SK-N-SH (cell line): ENCODE data around the gene ASIC3. TPM values are rescaled to one million over a fixed set of nuclear protein-coding genes. Genes with fewer than 3 reads are reported as not detected.
A peak's percentile ranks its signal among the peaks of the same experiment; 100 is the strongest.

Experiments used
- CTCF ChIA-PET: fragments of 300-600, 350-600 bp; formaldehyde crosslinking; extraction: SDS; loops from one replicate; lab custom pipeline; 2021; lab: Yijun Ruan, JAX
- POLR2A ChIA-PET: fragments of 350-600 bp; sonication (Branson Sonifier 250); formaldehyde crosslinking; extraction: SDS; loops from one replicate; lab custom pipeline; 2020; ENCODE audit warnings: antibody characterized with exemption, inconsistent platforms; lab: Yijun Ruan, JAX
- DNase-seq: peaks from one replicate; pipeline ENCODE4 v3.0.0; 2012
- H2AFZ ChIP-seq: fragments of 200-600 bp; sonication (generic); 2 replicates; pipeline ENCODE4 v1.8.1; 2016; ENCODE audit warnings: antibody characterized with exemption, mild to moderate bottlenecking, low read depth
- H3F3A ChIP-seq: fragments of 200-600 bp; sonication (generic); replicated peaks from 2 replicates; pipeline ENCODE3; 2016; ENCODE audit warnings: antibody characterized with exemption, mild to moderate bottlenecking; ENCODE audit not compliant: insufficient read depth
- H3K27ac ChIP-seq, 2 experiments: fragments of 200-500 bp in 1 of 2; fragments of 200-600 bp in 1 of 2; sonication (Bioruptor generic) in 1 of 2; sonication (generic), shearing (Covaris generic) in 1 of 2; 2 replicates each; pipeline versions ENCODE4 v1.5.1 to v1.6.1; 2014 to 2016; ENCODE audit warnings: low read depth in 2 of 2, inconsistent platforms in 1 of 2, low read length in 1 of 2, mild to moderate bottlenecking in 1 of 2, mixed read lengths in 1 of 2
- H3K27me3 ChIP-seq: fragments of 200-600 bp; sonication (generic), shearing (Covaris generic); 2 replicates; pipeline ENCODE4 v1.6.1; 2016; ENCODE audit warnings: mixed run types; ENCODE audit not compliant: insufficient read depth
- H3K36me3 ChIP-seq, 2 experiments: fragments of 200-500 bp in 1 of 2; fragments of 200-600 bp in 1 of 2; sonication (Bioruptor generic) in 1 of 2; sonication (generic) in 1 of 2; replicated peaks in 1 of 2; 2 replicates each; pipeline versions ENCODE3 to v1.5.1; 2014 to 2016; ENCODE audit warnings: low read length in 1 of 2, mild to moderate bottlenecking in 1 of 2; ENCODE audit not compliant: insufficient read depth in 2 of 2, control insufficient read depth in 1 of 2
- H3K4me1 ChIP-seq, 2 experiments: fragments of 200-500 bp in 1 of 2; fragments of 200-600 bp in 1 of 2; sonication (Bioruptor generic) in 1 of 2; sonication (generic), shearing (Covaris generic) in 1 of 2; 2 replicates each; pipeline versions ENCODE4 v1.5.1 to v1.6.1; 2014 to 2016; ENCODE audit warnings: low read depth in 1 of 2, low read length in 1 of 2, mixed run types in 1 of 2; ENCODE audit not compliant: insufficient read depth in 2 of 2, control insufficient read depth in 1 of 2
- H3K4me2 ChIP-seq: fragments of 200-600 bp; sonication (generic), shearing (Covaris generic); 2 replicates; pipeline ENCODE4 v1.6.1; 2017; ENCODE audit warnings: mixed run types
- H3K4me3 ChIP-seq, 2 experiments: fragments of 200-500 bp in 1 of 2; fragments of 200-600 bp in 1 of 2; sonication (Bioruptor generic) in 1 of 2; sonication (generic), shearing (Covaris generic) in 1 of 2; 2 replicates each; pipeline versions ENCODE4 v1.5.1 to v1.8.1; 2014 to 2016; ENCODE audit warnings: low read depth in 2 of 2, inconsistent platforms in 1 of 2, low read length in 1 of 2, mild to moderate bottlenecking in 1 of 2, mixed read lengths in 1 of 2, moderate library complexity in 1 of 2
- H3K79me2 ChIP-seq: fragments of 200-600 bp; sonication (generic); 2 replicates; pipeline ENCODE4 v1.8.1; 2017; ENCODE audit warnings: mild to moderate bottlenecking; ENCODE audit not compliant: insufficient read depth
- H3K9ac ChIP-seq: fragments of 200-600 bp; sonication (generic); 2 replicates; pipeline ENCODE4 v1.6.1; 2017; ENCODE audit warnings: mixed run types
- H3K9me2 ChIP-seq: fragments of 200-600 bp; sonication (generic); 2 replicates; pipeline ENCODE4 v1.6.1; 2017; ENCODE audit warnings: mixed run types
- H3K9me3 ChIP-seq: fragments of 200-600 bp; sonication (generic); 2 replicates; pipeline ENCODE4 v1.6.1; 2017; ENCODE audit warnings: mixed run types, mild to moderate bottlenecking, moderate library complexity
- H4K20me1 ChIP-seq: fragments of 200-600 bp; sonication (generic); 2 replicates; pipeline ENCODE4 v1.6.1; 2017; ENCODE audit warnings: mild to moderate bottlenecking, mixed run types; ENCODE audit not compliant: insufficient read depth
- EP300 ChIP-seq, 2 experiments: IDR thresholded peaks; 2 replicates each; pipeline versions ENCODE4 v1.4.0 to v1.6.1; 2012; ENCODE audit warnings: borderline replicate concordance in 1 of 2, low read depth in 1 of 2, low read length in 1 of 2
- EZH2phosphoT487 ChIP-seq: fragments of 200-600 bp; sonication (generic); IDR thresholded peaks from 2 replicates; pipeline ENCODE4 v1.6.1; 2017; ENCODE audit warnings: low read depth, mixed run types, mild to moderate bottlenecking, antibody characterized with exemption, moderate library complexity, borderline replicate concordance
- FOXJ3 ChIP-seq: sonication (generic); formaldehyde crosslinking; IDR thresholded peaks from 2 replicates; pipeline ENCODE4 v1.5.1; 2020; ENCODE audit warnings: mild to moderate bottlenecking, missing genetic modification reagents
- FOXM1 ChIP-seq: IDR thresholded peaks from 2 replicates; pipeline ENCODE4 v1.4.0; 2012; ENCODE audit warnings: low read depth, mild to moderate bottlenecking
- GATA2 ChIP-seq: sonication (generic); formaldehyde crosslinking; IDR thresholded peaks from 2 replicates; pipeline ENCODE4 v1.5.0; 2020; ENCODE audit warnings: mild to moderate bottlenecking, missing genetic modification reagents
- MXI1 ChIP-seq: IDR thresholded peaks from 2 replicates; pipeline ENCODE4 v1.6.1; 2012; ENCODE audit warnings: mild to moderate bottlenecking, low read depth, low read length, improper control_type of control experiment
- NRF1 ChIP-seq: IDR thresholded peaks from 2 replicates; pipeline ENCODE4 v1.6.1; 2012; ENCODE audit warnings: low read depth, mild to moderate bottlenecking, low read length
- RFX5 ChIP-seq: IDR thresholded peaks from 2 replicates; pipeline ENCODE4 v1.6.1; 2012; ENCODE audit warnings: mild to moderate bottlenecking, improper control_type of control experiment, low read length
- USF2 ChIP-seq: fragments of 150-350 bp; IDR thresholded peaks from 2 replicates; pipeline ENCODE4 v1.6.1; 2017; ENCODE audit warnings: antibody characterized with exemption, low read length, low read depth, borderline replicate concordance
- WGBS: methylation state at CpG from one replicate; pipeline ENCODE4 v1.1.6; 2017; ENCODE audit warnings: low lambda C conversion rate; 5-methylcytosine and 5-hydroxymethylcytosine counted together
- polyA plus RNA-seq, 3 experiments: library from polyadenylated mRNA; depleted of rRNA; stranded (reverse); fragments of >200 nt; gene quantifications; 2 replicates each; pipeline ENCODE4 v1.2.3, GENCODE V29; 2012
- TF ChIP-seq, protein P1 (sequence below): IDR thresholded peaks from 2 replicates; pipeline ENCODE4 v1.4.0; 2012; ENCODE audit warnings: low read depth, borderline replicate concordance
- TF ChIP-seq, protein P2 (sequence below): fragments of 200-600 bp; sonication (generic); IDR thresholded peaks from 2 replicates; pipeline ENCODE4 v1.6.1; 2017; ENCODE audit warnings: antibody characterized with exemption, mild to moderate bottlenecking, moderate library complexity

The ASIC3 gene
- polyA plus RNA-seq, 1 of the 3 experiments (the other 2 are of a cell fraction) = 4.5 TPM

DNA sequence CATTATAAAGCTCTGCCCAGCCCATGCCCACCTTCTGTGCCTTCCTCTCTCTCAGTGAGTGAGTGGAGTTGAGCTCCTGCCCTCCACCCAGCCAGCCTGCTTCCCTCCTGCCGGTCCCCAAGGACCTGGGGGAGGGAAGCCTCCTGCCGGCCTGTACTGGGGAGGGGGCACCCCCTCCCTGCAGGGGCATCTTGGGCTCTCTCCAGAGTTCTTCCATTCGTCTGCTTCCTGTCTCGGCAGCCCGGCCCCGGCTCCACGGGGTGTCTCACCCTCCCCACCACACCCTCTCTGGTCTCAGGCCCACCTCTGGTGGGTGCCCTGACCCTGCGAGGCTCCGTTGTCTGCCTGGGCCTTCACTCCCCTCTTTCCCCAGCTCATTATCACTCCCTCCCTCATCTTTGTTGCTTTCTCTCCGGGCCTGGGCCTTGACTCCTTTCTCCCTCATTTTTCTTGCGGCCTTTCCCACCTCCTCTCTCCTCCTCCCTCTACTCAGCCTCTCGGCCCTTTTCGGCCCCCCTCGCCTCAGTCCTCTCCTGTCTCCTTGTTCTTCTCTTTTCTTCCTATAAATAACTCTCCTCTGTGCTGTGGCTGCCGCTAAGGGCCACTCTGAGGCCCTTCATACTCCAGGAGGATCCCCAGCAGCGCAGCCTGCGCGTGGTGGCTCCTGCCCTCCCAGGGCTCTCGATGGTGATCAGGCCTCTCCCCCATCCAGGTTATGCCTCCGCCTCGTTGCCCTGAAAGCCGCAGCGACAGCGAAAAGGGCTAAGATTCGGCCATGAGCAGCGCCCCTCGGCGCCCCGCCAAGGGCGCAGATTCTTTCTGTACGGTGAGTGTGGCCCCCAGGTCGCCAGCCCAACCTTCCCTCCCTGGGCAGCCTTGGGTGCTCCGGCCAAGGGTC is 13.1 kb downstream of the ASIC3 start:
- H3K4me3 ChIP-seq = peak overlapping the region; percentile 66 to 99
- peak overlapping the region; percentile 85 for H3K4me2 ChIP-seq
- peaks cover 24 to 36% of the 10 kb centered on the region in 2 experiments for H3K36me3 ChIP-seq
- H2AFZ ChIP-seq = no peak overlapping the region
- no peaks in the 10 kb centered on the region for H3K27me3 ChIP-seq
- peak overlapping the region; percentile 84; the same call in 1 of the 2 replicates for H3K9ac ChIP-seq
- peaks cover 73% of the 10 kb centered on the region for H3K79me2 ChIP-seq
- no peaks in the 10 kb centered on the region for H3K9me3 ChIP-seq
- no peaks in the 10 kb centered on the region for H3F3A ChIP-seq
- ChIA-PET CTCF (interaction anchor here (1.0 to 12.2 kb wide), 14 partner anchors 11 to 182 kb away, joined by 3 to 126 read pairs (median 6); partner anchors contain the start of genes FASTK and TMUB1), POLR2A (interaction anchor here (1.2 to 1.5 kb wide), 3 partner anchors 19 to 52 kb away, joined by 5 to 7 read pairs (median 5); partner anchors contain the start of genes ABCB8 and FASTK)
- H3K27ac ChIP-seq = peak overlapping the region; percentile 95 to 99; a peak in 3 of 4 replicates
- WGBS = 71% methylated on average over 32 of the region's 33 CpGs
- H3K4me1 ChIP-seq = peaks cover 28 to 41% of the 10 kb centered on the region in 2 experiments
- H4K20me1 ChIP-seq = peaks cover 40% of the 10 kb centered on the region
- no peaks in the 10 kb centered on the region for H3K9me2 ChIP-seq
- TF ChIP-seq USF2 (no peak), EZH2phosphoT487 (no peak), NRF1 (no peak), MXI1 (no peak), FOXM1 (no peak), EP300 (IDR thresholded peaks at IDR 0.05; ENCODE audit: borderline replicate concordance in 1 of 2, low read depth in 1 of 2, low read length in 1 of 2) (no peak), RFX5 (no peak), GATA2 (no peak), FOXJ3 (CRISPR knock-in tag) (no peak)
- TF ChIP-seq, protein P1, sequence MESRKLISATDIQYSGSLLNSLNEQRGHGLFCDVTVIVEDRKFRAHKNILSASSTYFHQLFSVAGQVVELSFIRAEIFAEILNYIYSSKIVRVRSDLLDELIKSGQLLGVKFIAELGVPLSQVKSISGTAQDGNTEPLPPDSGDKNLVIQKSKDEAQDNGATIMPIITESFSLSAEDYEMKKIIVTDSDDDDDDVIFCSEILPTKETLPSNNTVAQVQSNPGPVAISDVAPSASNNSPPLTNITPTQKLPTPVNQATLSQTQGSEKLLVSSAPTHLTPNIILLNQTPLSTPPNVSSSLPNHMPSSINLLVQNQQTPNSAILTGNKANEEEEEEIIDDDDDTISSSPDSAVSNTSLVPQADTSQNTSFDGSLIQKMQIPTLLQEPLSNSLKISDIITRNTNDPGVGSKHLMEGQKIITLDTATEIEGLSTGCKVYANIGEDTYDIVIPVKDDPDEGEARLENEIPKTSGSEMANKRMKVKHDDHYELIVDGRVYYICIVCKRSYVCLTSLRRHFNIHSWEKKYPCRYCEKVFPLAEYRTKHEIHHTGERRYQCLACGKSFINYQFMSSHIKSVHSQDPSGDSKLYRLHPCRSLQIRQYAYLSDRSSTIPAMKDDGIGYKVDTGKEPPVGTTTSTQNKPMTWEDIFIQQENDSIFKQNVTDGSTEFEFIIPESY = no peak
- TF ChIP-seq, protein P2, sequence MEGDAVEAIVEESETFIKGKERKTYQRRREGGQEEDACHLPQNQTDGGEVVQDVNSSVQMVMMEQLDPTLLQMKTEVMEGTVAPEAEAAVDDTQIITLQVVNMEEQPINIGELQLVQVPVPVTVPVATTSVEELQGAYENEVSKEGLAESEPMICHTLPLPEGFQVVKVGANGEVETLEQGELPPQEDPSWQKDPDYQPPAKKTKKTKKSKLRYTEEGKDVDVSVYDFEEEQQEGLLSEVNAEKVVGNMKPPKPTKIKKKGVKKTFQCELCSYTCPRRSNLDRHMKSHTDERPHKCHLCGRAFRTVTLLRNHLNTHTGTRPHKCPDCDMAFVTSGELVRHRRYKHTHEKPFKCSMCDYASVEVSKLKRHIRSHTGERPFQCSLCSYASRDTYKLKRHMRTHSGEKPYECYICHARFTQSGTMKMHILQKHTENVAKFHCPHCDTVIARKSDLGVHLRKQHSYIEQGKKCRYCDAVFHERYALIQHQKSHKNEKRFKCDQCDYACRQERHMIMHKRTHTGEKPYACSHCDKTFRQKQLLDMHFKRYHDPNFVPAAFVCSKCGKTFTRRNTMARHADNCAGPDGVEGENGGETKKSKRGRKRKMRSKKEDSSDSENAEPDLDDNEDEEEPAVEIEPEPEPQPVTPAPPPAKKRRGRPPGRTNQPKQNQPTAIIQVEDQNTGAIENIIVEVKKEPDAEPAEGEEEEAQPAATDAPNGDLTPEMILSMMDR = no peak
- DNase-seq = no peak
